Neuronal stem cell (in vitro differentiated cells): Measurements from ENCODE around the gene ZFP36L1.

Experiments
- DNase-seq: peaks from one replicate; pipeline ENCODE4 v3.0.0-alpha.2; 2013; ENCODE audit warnings: low spot score
- H2AFZ ChIP-seq: one replicate; pipeline ENCODE4 v1.6.1; 2013; ENCODE audit warnings: mild to moderate bottlenecking, low read length, inconsistent platforms
- H2AK5ac ChIP-seq: 2 replicates; pipeline ENCODE4 v1.6.1; 2013; ENCODE audit warnings: low read depth, mild to moderate bottlenecking, inconsistent platforms, low read length, moderate library complexity, mixed read lengths
- H2BK120ac ChIP-seq: 2 replicates; pipeline ENCODE4 v1.6.1; 2013; ENCODE audit warnings: low read depth, mild to moderate bottlenecking, inconsistent platforms, low read length, moderate library complexity, mixed read lengths
- H2BK12ac ChIP-seq: one replicate; pipeline ENCODE4 v1.6.1; 2013; ENCODE audit warnings: low read length, inconsistent platforms
- H2BK15ac ChIP-seq: 2 replicates; pipeline ENCODE4 v1.6.1; 2013; ENCODE audit warnings: mild to moderate bottlenecking, low read length, inconsistent platforms, mixed read lengths
- H2BK5ac ChIP-seq: one replicate; pipeline ENCODE4 v1.6.1; 2013; ENCODE audit warnings: inconsistent platforms, mild to moderate bottlenecking, low read length, moderate library complexity
- H3K14ac ChIP-seq: one replicate; pipeline ENCODE4 v1.6.1; 2013; ENCODE audit warnings: low read length, inconsistent platforms
- H3K18ac ChIP-seq: 2 replicates; pipeline ENCODE4 v1.6.1; 2013; ENCODE audit warnings: low read length, inconsistent platforms
- H3K23ac ChIP-seq: 2 replicates; pipeline ENCODE4 v1.6.1; 2013; ENCODE audit warnings: low read depth, mild to moderate bottlenecking, mixed read lengths, low read length, inconsistent platforms; ENCODE audit not compliant: poor library complexity
- H3K27ac ChIP-seq: replicated peaks from 3 replicates; pipeline ENCODE4 v1.5.1; 2013; ENCODE audit warnings: low read length, inconsistent platforms
- H3K27me3 ChIP-seq, 3 experiments: 2 replicates each; pipeline ENCODE4 v1.6.1; 2013; ENCODE audit warnings: low read length in 3 of 3, mild to moderate bottlenecking in 2 of 3, inconsistent platforms in 1 of 3, low read depth in 1 of 3, mixed read lengths in 1 of 3, moderate library complexity in 1 of 3; ENCODE audit not compliant: control insufficient read depth in 3 of 3, insufficient read depth in 3 of 3
- H3K36me3 ChIP-seq, 2 donors: replicated peaks in 1 of 2; 2 replicates each; pipeline ENCODE4 v1.6.1; 2013; ENCODE audit warnings: low read length in 2 of 2; ENCODE audit not compliant: control insufficient read depth in 2 of 2, insufficient read depth in 2 of 2
- H3K4ac ChIP-seq: 2 replicates; pipeline ENCODE4 v1.6.1; 2013; ENCODE audit warnings: inconsistent platforms, mild to moderate bottlenecking, low read length, moderate library complexity
- H3K4me1 ChIP-seq, 2 donors: 1 replicate in 1 of 2; 2 replicates in 1 of 2; pipeline ENCODE4 v1.6.1; 2013; ENCODE audit warnings: low read length in 2 of 2, low read depth in 1 of 2; ENCODE audit not compliant: control insufficient read depth in 2 of 2, insufficient read depth in 1 of 2
- H3K4me2 ChIP-seq: one replicate; pipeline ENCODE4 v1.6.1; 2013; ENCODE audit warnings: mild to moderate bottlenecking, low read length, inconsistent platforms; ENCODE audit not compliant: insufficient read depth, poor library complexity, severe bottlenecking
- H3K4me3 ChIP-seq, 2 donors: 2 replicates each; pipeline ENCODE4 v1.5.1; 2013; ENCODE audit warnings: low read length in 2 of 2, mild to moderate bottlenecking in 2 of 2, inconsistent platforms in 1 of 2, moderate library complexity in 1 of 2
- H3K79me1 ChIP-seq: one replicate; pipeline ENCODE4 v1.6.1; 2013; ENCODE audit warnings: low read depth, mild to moderate bottlenecking, inconsistent platforms, low read length, moderate library complexity
- H3K9ac ChIP-seq: one replicate; pipeline ENCODE4 v1.6.1; 2013; ENCODE audit warnings: mild to moderate bottlenecking, low read depth, low read length, inconsistent platforms; ENCODE audit not compliant: poor library complexity
- H3K9me3 ChIP-seq, 2 donors: replicated peaks in 1 of 2; 2 replicates each; pipeline versions ENCODE3 to v1.6.1; 2013; ENCODE audit warnings: low read length in 2 of 2, mild to moderate bottlenecking in 2 of 2, inconsistent platforms in 1 of 2, low read depth in 1 of 2, mixed read lengths in 1 of 2, moderate library complexity in 1 of 2; ENCODE audit not compliant: control insufficient read depth in 2 of 2, insufficient read depth in 1 of 2
- H4K8ac ChIP-seq: one replicate; pipeline ENCODE4 v1.6.1; 2013; ENCODE audit warnings: low read depth, mild to moderate bottlenecking, inconsistent platforms, low read length, moderate library complexity
- H4K91ac ChIP-seq: one replicate; pipeline ENCODE4 v1.6.1; 2013; ENCODE audit warnings: low read length, low read depth, mild to moderate bottlenecking, inconsistent platforms; ENCODE audit not compliant: poor library complexity
- WGBS, 2 donors: extraction: QIAGEN DNeasy Blood & Tissue Kit; methylation state at CpG; one replicate each; pipeline ENCODE4 v1.1.7; 2013; ENCODE audit warnings: missing lambda C conversion rate in 2 of 2, mixed read lengths in 1 of 2; ENCODE audit not compliant: insufficient read length in 2 of 2, insufficient replicate concordance in 1 of 2; ENCODE audit errors: extremely low coverage in 2 of 2; 5-methylcytosine and 5-hydroxymethylcytosine counted together

ZFP36L1 gene

DNA sequence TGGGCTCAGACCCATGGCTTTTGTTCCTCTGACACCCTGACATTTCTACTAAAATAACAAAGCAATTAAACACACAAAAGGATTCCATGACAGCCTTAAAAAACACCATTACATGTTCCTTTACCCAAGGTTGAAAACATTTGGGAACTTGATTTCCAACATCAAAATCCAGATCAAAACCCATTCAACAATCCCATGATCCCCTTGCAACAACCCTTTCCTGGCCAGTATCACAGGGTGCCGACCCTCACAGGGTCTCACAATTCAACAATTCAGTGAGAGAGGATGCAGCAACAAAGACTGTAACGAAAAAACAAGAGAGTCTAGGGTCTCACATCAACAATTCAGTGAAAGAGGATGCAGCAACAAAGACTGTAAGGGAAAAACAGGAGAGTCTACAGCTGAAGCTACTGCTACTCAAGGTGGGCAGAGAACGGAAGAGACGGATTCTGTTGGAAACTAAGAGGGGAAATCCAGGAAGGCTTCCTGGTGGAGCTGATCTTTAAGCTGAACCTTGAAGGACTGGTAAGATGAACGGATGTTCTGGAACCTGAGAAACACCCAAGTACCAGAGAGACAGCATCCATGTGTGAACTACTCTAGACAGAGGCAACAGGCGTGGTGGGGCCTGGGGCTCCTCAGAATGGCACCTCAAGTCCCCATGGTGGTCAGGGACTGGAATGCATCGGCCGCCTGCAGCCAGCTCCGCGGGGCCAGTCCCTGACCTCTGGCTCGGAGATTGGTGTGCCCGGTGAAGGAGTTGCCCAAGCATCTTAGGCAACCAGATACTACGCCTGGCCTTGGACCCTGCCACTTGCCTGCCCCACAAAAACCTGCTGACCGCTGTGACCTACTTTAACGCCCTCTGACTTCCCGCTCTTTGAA, 22.7 kb upstream of the ZFP36L1 start:
- Histone ChIP-seq H2BK15ac (peak overlapping the region; percentile 76), H3K36me3 (no peaks in the 10 kb centered on the region), H3K4me3 (peak overlapping the region in 1 of 2 donors; percentile 11)

GRCh38 chr14:68814539-68815297, 21.9 kb upstream of the ZFP36L1 start:
- no peak overlapping the region for H4K91ac ChIP-seq
- H3K14ac ChIP-seq: peak overlapping the region; percentile 0
- H3K9ac ChIP-seq: peak overlapping the region; percentile 60
- H3K36me3 ChIP-seq: no peaks in the 10 kb centered on the region
- H2BK12ac ChIP-seq: no peak overlapping the region
- H3K4me1 ChIP-seq: peaks cover 15 to 28% of the 10 kb centered on the region in 2 donors
- H3K9me3 ChIP-seq: no peaks in the 10 kb centered on the region
- H3K4me2 ChIP-seq: no peak overlapping the region
- H2BK120ac ChIP-seq: no peak overlapping the region
- no peak overlapping the region for H3K4ac ChIP-seq
- H2BK5ac ChIP-seq: peak overlapping the region; percentile 63
- no peak overlapping the region for H3K23ac ChIP-seq
- DNase-seq: no peak
- no peak overlapping the region for H4K8ac ChIP-seq
- H3K79me1 ChIP-seq: no peaks in the 10 kb centered on the region
- H2AK5ac ChIP-seq: no peak overlapping the region
- no peaks in the 10 kb centered on the region for H3K27me3 ChIP-seq
- WGBS, 2 donors: no CpG with 5 or more reads among the region's 12 CpGs
- peak overlapping the region; percentile 94 for H3K18ac ChIP-seq
- peak overlapping the region; percentile 81 for H2AFZ ChIP-seq
- H3K27ac ChIP-seq: peak overlapping the region; percentile 39
- peak overlapping the region in 1 of 2 donors; percentile 11 for H3K4me3 ChIP-seq
- H2BK15ac ChIP-seq: peak overlapping the region; percentile 13

More for the DNA sequence above, 22.7 kb upstream of the ZFP36L1 start:
- Histone ChIP-seq H2BK5ac (peak overlapping the region; percentile 84), H3K79me1 (no peaks in the 10 kb centered on the region), H2AK5ac (peak overlapping the region; percentile 98), H3K9ac (no peak overlapping the region), H3K14ac (peak overlapping the region; percentile 56), H2AFZ (peak overlapping the region; percentile 91), H3K9me3 (no peaks in the 10 kb centered on the region), H3K18ac (peak overlapping the region; percentile 95), H3K4ac (peak overlapping the region; percentile 10), H3K4me2 (no peak overlapping the region), H3K23ac (peak overlapping the region; percentile 14), H4K8ac (no peak overlapping the region), H3K27ac (peak overlapping the region; percentile 74), H2BK12ac (peak overlapping the region; percentile 24), H3K27me3 (no peaks in the 10 kb centered on the region), H3K4me1 (peaks cover 15 to 33% of the 10 kb centered on the region in 2 donors), H4K91ac (no peak overlapping the region), H2BK120ac (peak overlapping the region; percentile 70)
- DNase-seq: no peak
- WGBS, 2 donors: no CpG with 5 or more reads among the region's 16 CpGs

GRCh38 chr14:68814238-68814538, 21.3 kb upstream of the ZFP36L1 start:
- Histone ChIP-seq H2BK5ac (peak overlapping the region; percentile 63), H4K8ac (no peak overlapping the region), H3K23ac (no peak overlapping the region), H2BK120ac (no peak overlapping the region), H3K4me1 (peaks cover 15 to 24% of the 10 kb centered on the region in 2 donors), H3K79me1 (no peaks in the 10 kb centered on the region), H2BK15ac (peak overlapping the region; percentile 13), H3K9me3 (no peaks in the 10 kb centered on the region), H3K4me3 (no peak overlapping the region), H3K18ac (peak overlapping the region; percentile 94), H4K91ac (no peak overlapping the region), H2AK5ac (peak overlapping the region; percentile 53), H3K27me3 (no peaks in the 10 kb centered on the region), H2BK12ac (no peak overlapping the region), H3K4me2 (no peak overlapping the region), H3K27ac (no peak overlapping the region), H3K36me3 (no peaks in the 10 kb centered on the region), H3K14ac (peak overlapping the region; percentile 0), H2AFZ (peak overlapping the region; percentile 81), H3K9ac (peak overlapping the region; percentile 60), H3K4ac (no peak overlapping the region)
- DNase-seq: no peak
- no CpG with 5 or more reads among the region's 2 CpGs for WGBS, 2 donors

GRCh38 chr14:68813318-68813838, 20.5 kb upstream of the ZFP36L1 start:
- H3K4me1 ChIP-seq: peaks cover 15 to 22% of the 10 kb centered on the region in 2 donors
- H3K4ac ChIP-seq: no peak overlapping the region
- H3K9me3 ChIP-seq: peaks cover 0 to 6% of the 10 kb centered on the region in 2 donors
- DNase-seq: no peak
- H2BK12ac ChIP-seq: peak overlapping the region; percentile 78
- no peak overlapping the region for H2BK120ac ChIP-seq
- peak overlapping the region; percentile 53 for H2AK5ac ChIP-seq
- H4K8ac ChIP-seq: no peak overlapping the region
- no peak overlapping the region for H3K9ac ChIP-seq
- no peak overlapping the region for H3K14ac ChIP-seq
- H3K27ac ChIP-seq: no peak overlapping the region
- H3K27me3 ChIP-seq: no peaks in the 10 kb centered on the region
- H3K4me3 ChIP-seq: no peak overlapping the region
- H3K36me3 ChIP-seq: no peaks in the 10 kb centered on the region
- WGBS, 2 donors: no CpG with 5 or more reads among the region's 5 CpGs
- no peak overlapping the region for H2BK5ac ChIP-seq
- H3K4me2 ChIP-seq: no peak overlapping the region
- no peak overlapping the region for H2BK15ac ChIP-seq
- H4K91ac ChIP-seq: no peak overlapping the region
- no peak overlapping the region for H2AFZ ChIP-seq
- H3K23ac ChIP-seq: no peak overlapping the region
- H3K18ac ChIP-seq: peak overlapping the region; percentile 31
- H3K79me1 ChIP-seq: no peaks in the 10 kb centered on the region
